Gastroesophageal sphincter (tissue), 3 donors: ENCODE results near the gene SMTNL1.

Experiments
- CTCF ChIP-seq, 4 experiments: fragments of 200-600 bp in 2 of 4; fragments of 450-650 bp in 2 of 4; sonication (generic) in 1 of 4; IDR thresholded peaks; one replicate each; pipeline ENCODE4 v1.5.1; 2017 to 2019; ENCODE audit warnings: antibody characterized with exemption in 4 of 4, mild to moderate bottlenecking in 2 of 4, moderate library complexity in 2 of 4
- POLR2A ChIP-seq, 2 donors: fragments of 450-650 bp; IDR thresholded peaks; one replicate each; pipeline ENCODE4 v1.6.1; 2017; ENCODE audit warnings: antibody characterized with exemption in 2 of 2, mild to moderate bottlenecking in 2 of 2, moderate library complexity in 1 of 2
- POLR2AphosphoS5 ChIP-seq: sonication (generic); formaldehyde crosslinking; IDR thresholded peaks from one replicate; pipeline ENCODE4 v1.6.1; 2017; ENCODE audit warnings: antibody characterized with exemption

DNA sequence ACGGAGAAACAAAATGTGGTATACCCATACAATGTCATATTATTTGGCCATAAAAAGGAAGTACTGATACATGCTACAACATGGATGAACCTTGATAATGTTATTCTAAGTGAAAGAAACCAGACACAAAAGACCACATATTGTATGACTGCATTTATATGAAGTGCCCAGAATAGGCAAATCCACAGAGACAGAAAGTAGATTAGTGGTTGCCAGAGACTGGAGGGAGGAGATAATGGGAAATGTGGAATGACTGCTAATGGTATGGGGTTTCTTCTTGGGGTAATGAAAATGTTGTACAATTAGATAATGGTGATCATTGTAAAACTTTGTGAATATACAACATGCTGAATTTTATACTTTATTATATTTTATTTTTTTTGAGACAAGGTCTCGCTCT is 16.3 kb upstream of the SMTNL1 start:
- TF ChIP-seq CTCF (IDR thresholded peaks at IDR 0.05) (no peak), POLR2AphosphoS5 (no peak), POLR2A (IDR thresholded peaks at IDR 0.05) (no peak)
